GM13976 (cell line): ENCODE measurements around the gene PMP22.

ENCODE experiments used
- DNase-seq: peaks from one replicate; pipeline ENCODE4 v3.0.0; 2012; ENCODE audit warnings: low spot score
- CTCF ChIP-seq: IDR thresholded peaks from 2 replicates; pipeline ENCODE4 v1.5.1; 2012; ENCODE audit warnings: borderline replicate concordance, mild to moderate bottlenecking; ENCODE audit not compliant: insufficient read depth; ENCODE audit errors: extremely low read depth, missing control alignments, control extremely low read depth
- in situ Hi-C: fragments of 300-500 bp; cut with MboI; formaldehyde crosslinking; loops from one replicate; pipeline ENCODE4 v1.12.0; 2022; ENCODE audit warnings: low sequenced_read_pairs, mixed read lengths, inconsistent platforms; ENCODE audit not compliant: unreplicated experiment

PMP22 gene

GRCh38 chr17:15269780-15270089 is 4.6 kb upstream of the PMP22 start:
- in situ Hi-C loops = no loop called here
- no peak for TF ChIP-seq CTCF
- DNase-seq = no peak

- in situ Hi-C loops = no loop called here
- DNase-seq = no peak
- no peak for TF ChIP-seq CTCF
These were observed 4.1 kb upstream of the PMP22 start for GRCh38 chr17:15269087-15269779.

- no peak for TF ChIP-seq CTCF
- in situ Hi-C loops = no loop called here
- no peak for DNase-seq
These were observed 3.3 kb upstream of the PMP22 start for GRCh38 chr17:15268461-15268860.

GRCh38 chr17:15267996-15268395 is 2.9 kb upstream of the PMP22 start:
- no peak for DNase-seq
- no peak for TF ChIP-seq CTCF
- in situ Hi-C loops = no loop called here

GRCh38 chr17:15266325-15267125 is 1.4 kb upstream of the PMP22 start:
- in situ Hi-C loops = no loop called here
- no peak for TF ChIP-seq CTCF
- no peak for DNase-seq

GRCh38 chr17:15264542-15264941 is 584 bp downstream of the PMP22 start:
- in situ Hi-C loops = no loop called here
- no peak for TF ChIP-seq CTCF

More at GRCh38 chr17:15264542-15264941, 584 bp downstream of the PMP22 start:
- no peak for DNase-seq
